Measurements from ENCODE around the gene USO1.

DNA sequence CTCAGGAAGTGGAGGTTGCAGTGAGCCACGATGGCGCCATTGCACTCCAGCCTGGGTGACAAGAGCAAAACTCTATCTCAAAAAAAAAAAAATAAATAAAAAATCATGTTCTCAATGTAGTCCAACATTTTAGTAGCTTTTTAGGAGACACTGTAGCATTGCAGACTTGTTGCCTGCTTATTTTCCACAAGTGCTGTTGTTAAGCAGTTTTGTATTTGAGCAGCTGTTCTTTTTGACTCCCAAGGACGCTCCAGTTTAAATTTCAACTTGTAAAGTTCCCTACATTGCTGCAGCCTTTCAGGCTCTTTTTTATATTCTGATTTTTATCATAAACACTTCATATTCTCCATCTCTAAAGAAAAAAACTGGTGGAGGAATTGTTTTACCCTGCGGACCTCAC, 94.7 kb downstream of the USO1 start:
- TF ChIP-seq, protein P1, sequence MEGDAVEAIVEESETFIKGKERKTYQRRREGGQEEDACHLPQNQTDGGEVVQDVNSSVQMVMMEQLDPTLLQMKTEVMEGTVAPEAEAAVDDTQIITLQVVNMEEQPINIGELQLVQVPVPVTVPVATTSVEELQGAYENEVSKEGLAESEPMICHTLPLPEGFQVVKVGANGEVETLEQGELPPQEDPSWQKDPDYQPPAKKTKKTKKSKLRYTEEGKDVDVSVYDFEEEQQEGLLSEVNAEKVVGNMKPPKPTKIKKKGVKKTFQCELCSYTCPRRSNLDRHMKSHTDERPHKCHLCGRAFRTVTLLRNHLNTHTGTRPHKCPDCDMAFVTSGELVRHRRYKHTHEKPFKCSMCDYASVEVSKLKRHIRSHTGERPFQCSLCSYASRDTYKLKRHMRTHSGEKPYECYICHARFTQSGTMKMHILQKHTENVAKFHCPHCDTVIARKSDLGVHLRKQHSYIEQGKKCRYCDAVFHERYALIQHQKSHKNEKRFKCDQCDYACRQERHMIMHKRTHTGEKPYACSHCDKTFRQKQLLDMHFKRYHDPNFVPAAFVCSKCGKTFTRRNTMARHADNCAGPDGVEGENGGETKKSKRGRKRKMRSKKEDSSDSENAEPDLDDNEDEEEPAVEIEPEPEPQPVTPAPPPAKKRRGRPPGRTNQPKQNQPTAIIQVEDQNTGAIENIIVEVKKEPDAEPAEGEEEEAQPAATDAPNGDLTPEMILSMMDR (conservative IDR thresholded peaks at IDR 0.05) = no peak
- no peak for TF ChIP-seq ZFX (IDR thresholded peaks at IDR 0.05)
